Activated gamma-delta T cell treated with anti-CD3 and anti-CD28 coated beads, Interleukin-2, amount 50 U/mL, for 16 hours (primary cell): ENCODE data around the gene USH2A.
"Not testable (repeated sequence)": the region's sequence is repeated elsewhere in the genome, so short reads cannot be mapped to it uniquely, and the experiment has no call there.

ENCODE experiments used
- DNase-seq: peaks from one replicate; pipeline ENCODE4 v3.0.0-alpha.2; 2020; ENCODE audit warnings: low read depth

The USH2A gene

DNA sequence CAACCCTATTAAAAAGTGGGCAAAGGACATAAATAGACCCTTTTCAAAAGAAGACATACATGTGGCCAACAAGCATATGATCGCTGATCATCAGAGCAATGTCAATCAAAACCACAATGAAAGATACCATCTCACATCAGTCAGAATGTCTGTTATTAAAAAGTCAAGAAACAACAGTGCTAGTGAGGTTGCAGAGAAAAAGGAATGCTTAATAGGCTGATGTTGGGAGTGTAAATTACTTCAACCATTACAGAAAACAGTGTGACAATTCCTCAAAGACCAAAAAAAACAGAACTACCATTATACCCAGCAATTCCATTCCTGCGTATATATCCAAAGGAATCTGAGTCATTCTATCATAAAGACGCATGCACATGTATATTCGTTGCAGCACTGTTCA is 13.2 kb downstream of the USH2A start:
- DNase-seq: no peak

DNA sequence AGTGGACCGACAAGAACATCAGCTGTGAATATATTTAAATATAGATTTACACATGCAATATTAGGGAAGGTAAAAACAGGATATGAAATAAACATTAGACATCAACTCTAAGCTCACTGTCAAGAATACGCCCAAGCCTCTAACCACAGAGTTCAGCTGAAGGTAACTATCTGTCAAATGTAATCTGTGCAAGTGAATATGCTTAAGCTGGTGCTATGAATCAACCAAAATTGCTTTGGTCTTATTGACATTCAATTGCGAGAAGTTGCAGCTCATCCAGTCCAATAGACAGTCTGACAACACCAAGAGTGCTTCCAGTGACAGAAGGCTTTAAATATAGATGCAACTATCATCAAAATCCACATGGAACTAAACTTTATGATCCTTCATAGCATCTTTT is 32.3 kb downstream of the USH2A start:
- no peak for DNase-seq

DNA sequence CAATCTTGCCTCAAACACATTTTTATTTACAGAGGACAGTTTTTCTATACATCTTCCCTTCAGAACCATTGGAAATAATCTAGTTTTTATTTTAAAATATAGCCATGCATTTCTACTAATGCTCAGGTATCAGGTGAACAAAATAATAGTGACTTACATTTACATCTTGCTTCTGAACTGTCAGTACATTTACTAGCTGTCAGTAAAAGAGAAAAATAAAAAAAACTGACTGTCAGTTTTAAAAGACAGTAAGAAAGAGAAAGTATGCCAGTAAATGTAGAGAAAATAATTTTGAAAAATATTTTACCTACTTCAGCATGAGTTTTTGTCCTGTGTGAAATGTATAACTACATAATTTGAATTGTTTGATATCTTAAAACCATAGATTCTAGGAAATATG is 33.5 kb downstream of the USH2A start:
- DNase-seq: no peak

DNA sequence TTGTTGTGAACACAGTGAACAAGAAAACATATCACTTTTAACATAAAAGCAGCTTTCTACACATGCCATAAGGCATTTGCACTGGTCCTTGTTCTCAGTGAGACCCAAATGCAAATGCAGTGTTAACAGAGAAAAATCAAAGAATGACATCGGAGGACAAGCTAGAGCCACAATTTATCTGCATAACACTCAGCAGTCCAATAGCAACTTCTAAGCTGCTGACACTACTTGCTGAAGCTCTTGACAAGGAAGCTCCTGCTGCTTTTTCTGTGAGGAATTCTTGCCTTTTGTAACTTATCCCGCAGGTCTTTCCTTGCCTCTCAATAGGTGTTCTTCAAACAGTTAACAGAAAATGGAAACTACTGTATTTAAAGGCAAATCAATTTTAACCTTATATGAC is 34.7 kb downstream of the USH2A start:
- no peak for DNase-seq

DNA sequence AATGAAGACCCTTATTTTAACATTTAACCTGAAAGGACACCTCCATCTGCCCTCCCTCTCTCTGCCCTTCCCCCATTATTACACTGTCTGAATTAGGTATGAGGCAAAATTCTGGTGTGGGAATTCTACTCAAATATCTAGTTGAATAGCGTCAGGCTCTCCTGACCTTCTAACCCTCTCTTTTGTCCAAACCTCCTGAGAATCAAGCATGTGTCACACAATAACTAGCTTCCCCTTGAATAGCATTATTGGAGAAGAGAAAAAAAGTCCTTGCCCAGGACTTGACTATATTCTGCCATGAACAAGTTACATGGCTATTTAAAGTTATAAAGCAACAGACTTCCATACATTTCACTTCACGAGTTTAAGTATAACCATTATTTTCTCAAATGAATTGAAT is 35.5 kb downstream of the USH2A start:
- no peak for DNase-seq

DNA sequence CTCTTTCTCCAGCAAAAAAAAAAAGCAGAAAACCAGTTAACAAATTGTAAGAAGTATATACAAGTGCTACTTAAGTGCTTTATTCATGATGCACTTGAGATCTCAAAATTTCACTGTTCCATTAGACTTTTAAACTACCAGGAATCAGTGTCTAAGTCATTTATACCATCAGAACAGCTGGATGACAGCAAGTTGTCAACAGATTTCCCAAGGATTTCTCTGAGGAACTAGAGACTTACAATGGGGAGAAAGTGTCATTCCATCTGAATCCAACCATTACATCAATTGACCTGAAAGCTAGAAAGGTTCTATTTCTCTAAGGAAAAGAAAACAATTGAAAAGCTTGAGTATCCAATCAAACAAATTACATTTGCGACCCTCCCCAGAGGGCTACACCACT is 43.8 kb downstream of the USH2A start:
- DNase-seq: no peak

DNA sequence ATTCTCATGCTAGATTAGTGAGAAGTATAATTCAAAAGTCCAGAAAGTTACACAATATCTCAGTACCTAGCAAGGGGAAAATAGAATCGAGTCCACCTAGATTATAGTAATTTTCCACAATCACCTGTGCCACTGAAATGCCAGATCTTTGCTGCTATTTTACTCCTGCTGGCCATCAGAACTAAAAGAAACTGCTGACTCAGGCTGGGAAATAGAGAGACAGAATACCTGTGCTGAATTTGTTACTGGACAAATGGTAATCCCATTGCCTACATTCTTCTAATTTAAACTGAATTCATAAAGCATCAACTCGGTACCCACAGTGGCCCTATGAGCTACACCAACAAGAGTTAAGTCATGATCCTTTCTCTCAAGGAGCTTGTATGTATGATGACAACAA is 55.0 kb downstream of the USH2A start:
- no peak for DNase-seq

DNA sequence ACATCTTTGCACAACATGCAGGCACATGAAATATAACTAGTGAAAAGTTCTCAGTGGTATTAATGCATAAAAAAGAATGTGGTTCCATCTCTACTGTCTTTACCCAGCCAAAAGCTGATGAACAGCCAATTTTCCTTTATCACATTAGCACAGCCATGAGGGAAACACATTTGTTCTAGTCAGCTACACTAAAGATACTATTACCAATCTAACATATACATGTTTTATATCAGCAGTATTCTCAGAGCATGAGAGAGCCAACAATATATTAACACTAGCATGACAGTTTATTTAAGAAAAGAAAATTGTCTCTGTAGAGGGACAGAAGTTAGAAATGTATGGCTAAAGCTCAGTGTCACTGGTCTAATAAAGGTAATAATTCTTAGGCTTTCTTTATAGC is 56.3 kb downstream of the USH2A start:
- no peak for DNase-seq

DNA sequence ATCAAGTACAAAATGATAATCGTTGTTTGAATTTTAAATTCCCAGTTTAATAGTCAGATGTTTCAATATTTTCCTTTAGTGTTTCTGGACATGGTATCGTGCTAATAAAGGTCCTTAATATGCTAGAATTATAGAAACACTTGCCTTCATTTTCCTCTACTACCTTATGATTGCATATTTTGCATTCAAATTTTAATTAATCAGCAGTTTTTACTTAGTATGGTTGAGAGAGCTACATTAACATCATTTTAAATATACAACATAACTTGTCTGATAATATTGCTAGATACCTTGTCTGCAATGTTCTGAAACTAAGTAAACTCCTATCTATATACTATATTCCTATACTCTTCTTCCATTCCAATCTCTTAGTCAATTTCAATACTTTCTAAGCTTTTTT is 66.3 kb downstream of the USH2A start:
- no peak for DNase-seq

DNA sequence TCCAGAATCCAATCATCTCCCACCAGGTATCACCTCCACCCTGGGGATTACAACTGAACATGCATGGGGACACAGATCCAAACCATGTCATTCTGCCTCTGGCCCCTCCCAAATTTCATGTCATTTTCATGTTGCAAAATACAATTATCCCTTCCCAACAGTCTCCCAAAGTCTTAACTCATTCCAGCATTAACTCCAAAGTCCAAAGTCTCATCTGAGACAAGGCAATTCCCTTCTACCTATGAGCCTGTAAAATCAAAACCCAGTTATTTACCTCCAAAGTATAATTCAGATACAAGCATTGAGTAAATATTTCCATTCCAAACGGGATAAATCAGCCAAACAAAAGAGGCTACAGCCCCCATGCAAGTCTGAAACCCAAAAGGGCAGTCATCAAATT is 73.1 kb downstream of the USH2A start:
- no peak for DNase-seq

DNA sequence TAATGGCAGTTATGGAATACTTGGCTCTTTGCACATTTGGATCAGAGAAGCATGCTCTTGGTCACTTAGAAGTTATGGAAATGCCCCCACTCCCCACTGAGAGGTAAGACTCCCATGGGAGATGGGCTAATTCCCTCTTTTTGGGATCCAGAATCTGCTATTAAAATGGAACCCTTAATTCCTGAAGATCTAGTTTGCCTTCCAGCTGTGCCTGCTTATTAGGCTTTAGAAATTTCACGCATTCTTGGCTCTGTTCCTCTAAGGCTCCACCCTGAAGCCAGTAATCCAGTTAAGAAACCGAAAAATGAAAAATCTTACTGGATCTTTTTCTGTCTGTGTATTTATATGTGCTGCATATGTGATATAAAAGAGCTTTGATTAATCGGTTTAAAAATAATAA is 76.7 kb downstream of the USH2A start:
- DNase-seq: no peak

DNA sequence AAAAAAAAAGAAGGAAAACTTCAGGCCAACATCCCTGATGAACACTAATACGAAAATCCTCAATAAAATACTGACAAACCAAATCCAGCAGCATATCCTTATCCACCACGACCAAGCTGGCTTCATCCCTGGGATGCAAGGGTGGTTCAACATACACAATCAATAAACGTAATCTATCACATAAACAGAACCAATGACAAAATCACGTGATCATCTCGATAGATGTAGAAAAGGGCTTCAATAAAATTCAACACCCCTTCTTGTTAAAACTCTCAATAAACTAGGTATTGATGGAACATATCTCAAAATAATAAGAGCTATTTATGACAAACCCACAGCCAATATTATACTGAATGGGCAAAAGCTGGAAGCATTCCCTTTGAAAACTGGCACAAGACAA is 82.7 kb downstream of the USH2A start:
- not testable (repeated sequence) for DNase-seq

DNA sequence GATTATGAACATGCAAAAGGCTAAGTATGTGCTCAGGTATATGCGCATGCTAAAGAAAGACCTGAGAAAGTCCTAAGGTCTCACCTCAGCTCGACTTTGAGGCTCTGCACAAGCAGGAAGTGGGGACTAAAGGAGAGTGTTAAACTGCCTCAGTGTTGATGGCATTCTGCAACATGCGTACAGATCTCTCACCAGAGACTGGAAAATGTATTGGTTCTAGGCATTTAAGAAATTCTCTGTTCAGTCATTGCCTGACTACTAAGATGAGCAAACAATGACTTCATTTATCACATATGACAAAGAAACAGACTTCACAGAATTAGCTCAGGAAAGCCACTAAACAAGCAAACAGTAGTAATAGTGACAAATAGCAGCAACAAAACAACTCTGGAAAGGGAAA is 90.8 kb downstream of the USH2A start:
- DNase-seq: no peak

DNA sequence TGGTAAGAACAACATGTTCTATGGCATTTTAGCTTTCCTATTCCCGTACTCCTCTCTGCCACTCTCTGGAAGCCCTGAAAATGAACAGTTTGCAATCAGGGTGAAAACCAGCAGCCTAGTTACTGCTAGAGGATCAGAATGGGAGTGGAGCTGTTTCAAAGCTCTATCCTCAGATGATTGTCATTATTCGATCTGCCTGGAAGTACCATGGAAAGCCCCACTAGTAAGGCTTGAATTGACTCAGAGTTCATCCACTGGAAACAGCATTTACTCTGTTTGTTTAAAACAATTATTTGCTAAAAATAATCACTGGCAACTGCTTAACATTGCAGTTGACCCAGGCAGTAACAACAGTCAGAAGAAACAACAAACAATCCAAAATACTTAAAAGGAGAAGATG is 91.2 kb downstream of the USH2A start:
- no peak for DNase-seq

DNA sequence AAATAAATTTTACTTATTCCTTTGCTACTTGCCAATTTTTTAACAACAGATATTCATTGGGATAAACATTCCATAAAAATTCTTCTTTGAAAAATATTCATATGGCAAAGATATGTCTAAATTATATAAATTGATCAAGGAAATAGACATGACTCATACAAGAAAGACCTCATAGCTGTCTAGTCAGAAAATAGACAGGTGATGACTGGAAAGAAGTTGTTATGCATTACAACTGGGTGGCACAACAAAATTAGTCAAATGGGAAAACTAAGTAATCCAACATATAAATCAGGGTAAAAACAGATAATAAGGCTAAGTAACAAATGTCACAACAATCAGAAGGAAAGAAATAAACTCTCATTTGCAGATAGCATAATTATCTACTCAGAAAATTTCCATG is 92.0 kb downstream of the USH2A start:
- DNase-seq: no peak

DNA sequence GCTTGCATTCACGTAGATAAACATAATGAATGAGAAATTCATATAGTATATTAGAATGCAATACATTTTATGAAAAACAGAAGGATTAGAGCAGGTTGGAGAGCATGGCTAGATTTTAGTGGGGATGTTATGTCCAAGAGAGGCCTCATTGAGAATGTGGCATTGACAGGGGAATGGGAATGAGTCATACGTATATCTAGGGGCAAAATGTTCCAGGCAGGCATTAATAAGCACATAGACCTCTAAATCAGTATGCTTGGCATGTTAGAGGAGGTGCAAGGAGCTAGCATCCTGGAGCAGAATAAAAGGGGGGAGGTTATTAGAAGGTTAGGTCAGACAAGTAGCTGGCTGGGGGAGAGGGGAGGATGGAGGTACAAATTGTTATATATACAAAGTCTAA is 93.0 kb downstream of the USH2A start:
- DNase-seq: no peak

DNA sequence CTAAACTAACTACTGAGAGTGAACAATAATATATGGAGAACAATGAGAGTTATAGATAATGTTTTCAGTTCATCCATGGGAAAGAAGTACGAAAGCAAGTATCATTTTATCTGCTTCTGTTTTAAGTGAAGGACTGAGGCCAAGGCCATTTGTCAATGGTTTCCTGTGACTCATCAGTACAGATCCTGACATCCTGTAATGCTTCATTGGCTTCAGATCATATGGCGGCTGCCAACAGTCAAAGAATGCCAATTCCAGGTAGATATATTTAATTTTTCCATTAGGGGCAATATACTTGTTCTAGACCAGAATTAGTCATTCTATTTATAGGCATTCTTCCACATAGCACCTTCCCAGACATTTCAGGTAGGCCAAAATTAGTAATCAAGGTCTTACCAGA is 97.3 kb downstream of the USH2A start:
- no peak for DNase-seq

DNA sequence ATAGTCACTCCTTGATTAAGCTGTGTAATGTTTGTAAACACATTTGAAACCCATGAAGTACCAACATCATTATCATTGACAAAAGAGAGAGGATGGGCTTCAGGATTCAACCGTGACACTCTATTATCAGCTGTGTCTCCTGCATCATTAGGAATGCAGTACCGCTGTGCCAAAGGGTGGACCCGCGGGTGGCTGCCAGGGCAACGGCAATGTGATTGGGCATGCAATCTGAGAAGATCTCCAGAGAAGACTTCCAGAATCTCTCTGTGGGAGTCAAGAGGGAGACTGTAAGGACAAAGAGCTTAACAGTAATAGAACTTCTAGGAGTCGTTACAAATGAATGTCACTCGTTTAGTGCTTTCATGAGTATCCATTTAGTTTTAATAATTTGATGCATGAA is 97.9 kb downstream of the USH2A start:
- DNase-seq: no peak

DNA sequence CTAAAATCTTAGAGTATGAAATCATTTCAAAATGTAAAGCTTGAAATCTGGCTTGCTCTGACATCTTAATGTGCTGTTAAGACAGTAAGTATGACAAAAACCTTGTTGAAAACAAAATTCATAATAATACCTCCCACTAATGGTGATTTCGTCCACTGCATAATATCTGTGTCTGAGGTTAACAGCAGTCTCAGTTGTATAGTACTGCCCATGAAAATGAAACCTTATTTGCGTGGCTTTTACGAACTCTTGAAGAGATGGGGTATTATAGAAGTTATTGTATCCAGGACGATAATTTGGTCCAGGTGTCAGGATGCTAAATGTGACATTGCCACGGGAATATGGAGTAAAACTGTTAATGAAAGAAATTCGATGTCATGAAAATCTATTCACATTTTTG is 99.9 kb downstream of the USH2A start:
- no peak for DNase-seq

DNA sequence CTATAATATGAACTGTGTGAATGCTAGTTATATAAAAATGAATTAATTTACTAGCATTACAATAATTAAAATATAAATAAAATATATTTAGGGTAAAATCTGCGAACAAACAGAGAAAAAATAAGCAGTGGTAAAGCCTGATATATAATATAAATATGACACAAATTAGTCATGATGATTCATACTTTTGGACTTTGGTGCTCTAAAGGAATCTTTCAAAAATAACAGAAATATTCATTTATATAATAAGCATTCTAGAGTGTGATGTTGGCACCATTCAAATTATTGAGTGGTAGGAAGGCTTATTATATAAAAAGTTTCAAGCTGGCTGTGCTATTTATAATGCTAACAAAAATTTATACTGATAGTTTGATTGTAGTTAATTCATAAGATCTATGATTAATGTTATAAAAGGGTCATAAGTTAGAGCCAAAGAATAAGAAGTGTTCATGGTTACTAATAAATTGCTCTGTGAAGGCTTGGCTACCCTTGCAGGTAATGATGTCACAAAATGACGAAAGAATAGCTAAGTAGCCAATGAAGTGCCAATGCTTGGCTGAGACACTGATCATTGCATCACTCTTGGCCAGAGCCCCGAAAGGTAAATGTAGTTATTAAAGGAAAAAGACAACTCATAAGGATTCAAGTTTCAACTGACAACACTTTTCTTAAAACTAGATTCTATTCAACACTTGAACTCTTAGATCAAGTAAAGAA is 108.7 kb downstream of the USH2A start:
- DNase-seq: no peak

DNA sequence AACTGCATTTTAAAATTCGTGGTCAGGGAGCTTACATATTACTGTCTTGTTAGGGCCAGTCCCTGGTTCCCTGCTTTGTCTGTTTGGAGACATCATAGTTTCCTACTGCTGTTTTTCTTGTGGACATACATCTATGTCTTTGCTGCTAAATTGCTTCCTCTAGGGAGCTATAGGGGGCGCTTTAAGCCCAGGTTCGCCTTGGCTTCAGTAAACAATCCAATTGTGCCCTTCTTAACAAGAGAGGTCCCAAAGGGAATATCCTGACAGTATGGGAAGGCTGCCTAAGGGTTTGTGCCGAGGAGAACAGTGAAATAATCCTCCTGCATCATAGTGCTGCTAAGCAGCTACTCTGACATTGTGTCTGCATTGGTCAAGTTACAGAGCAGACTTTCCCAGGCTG is 112.5 kb downstream of the USH2A start:
- DNase-seq: no peak

DNA sequence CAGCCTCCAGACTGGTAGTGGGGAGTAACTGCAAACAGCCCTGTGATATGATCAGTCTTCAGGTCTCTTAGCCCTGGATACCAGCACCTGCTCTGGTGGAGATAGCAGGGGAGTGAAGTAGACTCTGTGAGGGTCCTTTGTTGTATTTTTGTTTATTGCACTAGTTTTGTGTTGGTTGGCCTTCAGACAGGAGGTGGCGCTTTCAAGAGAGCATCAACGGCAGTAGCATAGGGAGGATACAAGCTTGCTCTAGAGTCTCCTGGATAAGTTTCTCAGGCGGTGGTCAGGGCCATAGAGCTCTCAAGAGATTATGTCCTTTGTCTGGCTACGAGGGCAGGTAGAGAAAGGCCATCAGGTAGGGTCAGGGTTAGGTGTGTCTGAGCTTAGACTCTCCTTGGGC is 116.4 kb downstream of the USH2A start:
- no peak for DNase-seq

DNA sequence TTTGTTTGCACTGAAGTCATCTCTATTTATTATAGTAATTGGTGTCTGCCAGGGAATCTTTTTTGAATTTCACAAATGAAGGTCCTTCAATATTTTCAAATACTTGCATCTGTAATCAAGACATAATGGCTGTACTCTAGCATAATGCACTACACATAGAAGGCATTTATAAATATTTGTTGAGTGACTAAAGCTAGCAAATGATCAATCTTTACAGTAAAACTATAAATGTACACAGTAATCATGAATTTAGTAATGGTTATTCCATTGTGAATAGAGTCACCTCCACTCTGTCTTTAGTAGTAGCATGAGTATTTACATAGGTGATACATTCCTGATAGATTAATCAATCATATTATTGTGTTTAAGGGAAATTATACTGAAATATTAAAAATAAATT is 119.6 kb downstream of the USH2A start:
- no peak for DNase-seq

DNA sequence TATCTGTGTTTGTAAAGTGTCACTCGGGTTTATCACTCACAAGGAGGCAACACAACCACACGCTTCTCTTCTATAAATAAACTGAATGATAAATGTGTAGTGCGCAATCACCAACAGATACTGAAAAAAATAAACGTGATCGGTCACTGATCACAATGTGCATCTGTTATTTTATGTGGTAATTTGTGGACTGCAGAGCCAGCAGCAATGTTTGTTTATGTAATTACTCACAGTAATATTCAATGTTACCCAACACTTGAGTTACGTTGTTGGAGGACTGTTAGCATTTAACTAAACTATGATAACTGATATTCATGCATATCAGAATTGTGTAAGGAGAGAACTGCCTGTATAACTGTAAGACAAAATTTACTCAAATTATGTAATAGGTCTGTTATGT is 129.6 kb downstream of the USH2A start:
- no peak for DNase-seq

DNA sequence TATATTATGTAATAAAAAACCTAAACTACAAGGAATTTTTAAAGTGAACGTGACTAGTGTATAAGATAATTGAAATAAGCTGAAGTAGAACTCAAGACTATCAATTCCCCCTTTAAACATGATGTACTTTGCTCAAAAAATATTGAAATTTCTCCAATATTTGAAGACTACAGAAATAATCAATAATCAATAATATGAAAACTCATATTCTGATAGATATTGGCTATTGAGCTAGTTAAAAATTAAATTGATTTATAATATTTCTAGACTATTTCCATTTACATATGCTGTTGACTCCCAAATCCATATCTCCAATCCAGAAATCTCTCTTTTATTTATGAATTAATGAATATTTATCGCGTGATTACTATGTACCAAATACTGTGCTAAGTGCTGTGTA is 133.2 kb downstream of the USH2A start:
- no peak for DNase-seq
